IMR-90 (cell line): ENCODE data around the gene MYL6. TPM values are rescaled to one million over a fixed set of nuclear protein-coding genes. Genes with fewer than 3 reads are reported as not detected.
A peak's percentile ranks its signal among the peaks of the same experiment; 100 is the strongest.

Source experiments
- ATAC-seq: fragments of 200-7000 bp; cut with Tn5 transposase; 2 replicates; pipeline ENCODE4 v1.9.1; 2020; ENCODE audit warnings: low read depth, mild to moderate bottlenecking, moderate library complexity
- BruUV-seq: library from RNA; stranded (reverse); fragments of 400-500 nt; replicated peaks from 2 replicates; lab custom pipeline; 2021; lab: Mats Ljungman, UMichigan
- CTCF ChIA-PET: fragments of 300-600 bp; formaldehyde crosslinking; extraction: SDS; loops from one replicate; lab custom pipeline; 2021; ENCODE audit warnings: antibody characterized with exemption; lab: Yijun Ruan, JAX
- POLR2A ChIA-PET: fragments of 300-600 bp; sonication (Branson Sonifier 250); formaldehyde crosslinking; loops from one replicate; lab custom pipeline; 2022; ENCODE audit warnings: antibody characterized with exemption; ENCODE audit not compliant: unreplicated experiment; lab: Charles Lee
- DNase-seq: peaks from one replicate; pipeline ENCODE4 v3.0.0; 2013
- H2AFZ ChIP-seq: replicated peaks from 2 replicates; pipeline ENCODE3; 2013; ENCODE audit warnings: low read length, mild to moderate bottlenecking; ENCODE audit not compliant: poor library complexity
- H2AK5ac ChIP-seq: 2 replicates; pipeline ENCODE4 v1.6.1; 2013; ENCODE audit warnings: low read depth, low read length, inconsistent platforms
- H2AK9ac ChIP-seq: replicated peaks from 2 replicates; pipeline ENCODE3; 2013; ENCODE audit warnings: mild to moderate bottlenecking, low read depth, low read length, moderate library complexity; ENCODE audit not compliant: poor library complexity
- H2BK120ac ChIP-seq: 2 replicates; pipeline ENCODE4 v1.6.1; 2013; ENCODE audit warnings: low read depth, low read length, inconsistent platforms
- H2BK15ac ChIP-seq: 3 replicates; pipeline ENCODE4 v1.6.1; 2013; ENCODE audit warnings: low read depth, low read length, inconsistent platforms
- H2BK20ac ChIP-seq: 2 replicates; pipeline ENCODE4 v1.6.1; 2013; ENCODE audit warnings: low read depth, mild to moderate bottlenecking, inconsistent platforms, low read length, moderate library complexity
- H2BK5ac ChIP-seq: 2 replicates; pipeline ENCODE4 v1.6.1; 2013; ENCODE audit warnings: mild to moderate bottlenecking, low read depth, low read length, inconsistent platforms; ENCODE audit not compliant: poor library complexity, severe bottlenecking
- H3K14ac ChIP-seq: replicated peaks from 2 replicates; pipeline ENCODE4 v1.6.1; 2013; ENCODE audit warnings: low read depth, low read length, inconsistent platforms
- H3K18ac ChIP-seq: 2 replicates; pipeline ENCODE4 v1.6.1; 2013; ENCODE audit warnings: low read depth, low read length, control low read depth
- H3K23ac ChIP-seq: 2 replicates; pipeline ENCODE4 v1.6.1; 2013; ENCODE audit warnings: low read depth, low read length, inconsistent platforms
- H3K27ac ChIP-seq: 2 replicates; pipeline ENCODE4 v1.5.1; 2013; ENCODE audit warnings: mild to moderate bottlenecking, control low read depth, low read length; ENCODE audit not compliant: insufficient read depth
- H3K27me3 ChIP-seq: 2 replicates; pipeline ENCODE4 v1.6.1; 2013; ENCODE audit warnings: low read length; ENCODE audit not compliant: control insufficient read depth, insufficient read depth
- H3K36me3 ChIP-seq: 2 replicates; pipeline ENCODE4 v1.6.1; 2013; ENCODE audit warnings: low read length, mixed read lengths; ENCODE audit not compliant: control insufficient read depth, insufficient read depth
- H3K4ac ChIP-seq: 2 replicates; pipeline ENCODE4 v1.6.1; 2013; ENCODE audit warnings: low read depth, low read length, inconsistent platforms
- H3K4me1 ChIP-seq: 2 replicates; pipeline ENCODE4 v1.6.1; 2013; ENCODE audit warnings: low read length, mixed read lengths; ENCODE audit not compliant: control insufficient read depth, insufficient read depth
- H3K4me2 ChIP-seq: 2 replicates; pipeline ENCODE4 v1.6.1; 2013; ENCODE audit warnings: low read depth, mild to moderate bottlenecking, control low read depth, low read length, moderate library complexity
- H3K4me3 ChIP-seq: 2 replicates; pipeline ENCODE4 v1.5.1; 2013; ENCODE audit warnings: low read depth, mild to moderate bottlenecking, control low read depth, low read length, moderate library complexity; ENCODE audit not compliant: insufficient read depth
- H3K56ac ChIP-seq: 2 replicates; pipeline ENCODE4 v1.6.1; 2013; ENCODE audit warnings: low read length, inconsistent platforms; ENCODE audit not compliant: insufficient read depth; ENCODE audit errors: extremely low read depth
- H3K79me1 ChIP-seq, 2 experiments: 2 replicates each; pipeline ENCODE4 v1.6.1; 2013; ENCODE audit warnings: low read length in 2 of 2, inconsistent platforms in 1 of 2, low read depth in 1 of 2
- H3K9ac ChIP-seq: 2 replicates; pipeline ENCODE4 v1.6.1; 2013; ENCODE audit warnings: low read depth, low read length, control low read depth
- H3K9me1 ChIP-seq: 2 replicates; pipeline ENCODE4 v1.6.1; 2013; ENCODE audit warnings: low read length, inconsistent platforms; ENCODE audit not compliant: insufficient read depth
- H3K9me3 ChIP-seq: 2 replicates; pipeline ENCODE4 v1.6.1; 2013; ENCODE audit warnings: low read length; ENCODE audit not compliant: control insufficient read depth, insufficient read depth
- H4K20me1 ChIP-seq: 2 replicates; pipeline ENCODE4 v1.6.1; 2013; ENCODE audit warnings: low read length, inconsistent platforms; ENCODE audit not compliant: insufficient read depth
- H4K5ac ChIP-seq: 2 replicates; pipeline ENCODE4 v1.6.1; 2013; ENCODE audit warnings: mild to moderate bottlenecking, low read depth, low read length, control low read depth
- H4K8ac ChIP-seq, 2 experiments: 2 replicates each; pipeline ENCODE4 v1.6.1; 2013; ENCODE audit warnings: low read depth in 2 of 2, low read length in 2 of 2, control low read depth in 1 of 2, inconsistent platforms in 1 of 2
- H4K91ac ChIP-seq: 2 replicates; pipeline ENCODE4 v1.6.1; 2013; ENCODE audit warnings: low read depth, low read length, inconsistent platforms; ENCODE audit not compliant: insufficient read depth
- BHLHE40 ChIP-seq: fragments of 150-350 bp; IDR thresholded peaks from 2 replicates; pipeline ENCODE4 v1.6.1; 2016; ENCODE audit warnings: mild to moderate bottlenecking, low read depth, low read length
- CEBPB ChIP-seq: IDR thresholded peaks from 2 replicates; pipeline ENCODE4 v1.6.1; 2012; ENCODE audit warnings: low read depth, low read length, improper control_type of control experiment
- CTCF ChIP-seq: conservative IDR thresholded peaks from 2 replicates; pipeline ENCODE4 v1.5.1; 2012; ENCODE audit warnings: mild to moderate bottlenecking, low read depth, low read length, improper control_type of control experiment
- RAD21 ChIP-seq: IDR thresholded peaks from 2 replicates; pipeline ENCODE4 v1.6.1; 2012; ENCODE audit warnings: low read length, improper control_type of control experiment
- RFX5 ChIP-seq: IDR thresholded peaks from 2 replicates; pipeline ENCODE4 v1.8.0; 2012; ENCODE audit warnings: low read depth, mild to moderate bottlenecking, low read length, moderate library complexity
- WGBS, 2 experiments: methylation state at CpG; one replicate each; pipeline versions ENCODE4 v1.1.5 to v1.1.7; 2013; ENCODE audit warnings: missing lambda C conversion rate in 2 of 2; ENCODE audit not compliant: insufficient read length in 1 of 2; ENCODE audit errors: extremely low coverage in 2 of 2; 5-methylcytosine and 5-hydroxymethylcytosine counted together
- dilution Hi-C: fragments of 300-500 bp; cut with HindIII; formaldehyde crosslinking; loops from one replicate; pipeline ENCODE4 v1.14.3; 2018; ENCODE audit warnings: low sequenced_read_pairs; ENCODE audit not compliant: unreplicated experiment
- in situ Hi-C: fragments of 300-500 bp; cut with MboI; formaldehyde crosslinking; loops from 3 replicates; pipeline ENCODE4 v1.14.3; 2019; ENCODE audit warnings: low sequenced_read_pairs, inconsistent platforms, mixed read lengths
- intact Hi-C: fragments of 100-400 bp; cut with micrococcal nuclease; formaldehyde crosslinking; loops from 2 replicates; pipeline ENCODE4 v1.10.0; 2022
- polyA plus RNA-seq, 3 experiments: library from polyadenylated mRNA; depleted of rRNA; stranded (reverse); fragments of >200 nt; gene quantifications; 2 replicates each; pipeline ENCODE4 v1.2.3, GENCODE V29; 2012; ENCODE audit warnings: low replicate concordance in 1 of 3
- total RNA-seq: library from RNA; depleted of rRNA; stranded (reverse); fragments of >200 nt; gene quantifications from 2 replicates; pipeline ENCODE4 v1.2.3, GENCODE V29; 2012
- TF ChIP-seq, protein P1 (sequence below): fragments of 150-350 bp; IDR thresholded peaks from 2 replicates; pipeline ENCODE4 v1.6.1; 2016; ENCODE audit warnings: low read depth, mild to moderate bottlenecking, low read length, moderate library complexity, borderline replicate concordance

MYL6 gene
- total and polyA plus RNA-seq, 2 of the 4 experiments (the other 2 are of a cell fraction) = 4,816 to 6,979 TPM

GRCh38 chr12:56129206-56129941 lies 28.8 kb upstream of the MYL6 start:
- no peaks in the 10 kb centered on the region for H3K9me1 ChIP-seq
- no peak overlapping the region for H2BK15ac ChIP-seq
- no peaks in the 10 kb centered on the region for H4K20me1 ChIP-seq
- H3K4me2 ChIP-seq = peak overlapping the region; percentile 92
- peak overlapping the region; percentile 44 for H3K27ac ChIP-seq
- 0% methylated on average over 6 of the region's 29 CpGs; no CpG with 5 or more reads in 1 of the 2 experiments for WGBS, 2 experiments
- H3K4me1 ChIP-seq = peaks cover 6% of the 10 kb centered on the region; the same call in 1 of the 2 replicates
- peak overlapping the region; percentile 41; the same call in 1 of the 2 replicates for H4K5ac ChIP-seq
- H4K8ac ChIP-seq = peak overlapping the region; percentile 42 to 73; a peak in 3 of 4 replicates
- in situ Hi-C loops = loop anchor here (5.0 kb wide), 1 partner anchor 58 kb away; the partner anchor contains the start of gene SMARCC2
- H3K79me1 ChIP-seq = peaks cover 44 to 76% of the 10 kb centered on the region in 2 experiments
- peak overlapping the region; percentile 95 for H2AK9ac ChIP-seq
- peak overlapping the region; percentile 88 for H2AFZ ChIP-seq
- BruUV-seq = no TSS peak
- H3K18ac ChIP-seq = 0 out of 2 replicates have a peak overlapping the region, but pooled peaks have one; percentile 4
- no peak overlapping the region for H2BK20ac ChIP-seq
- H2AK5ac ChIP-seq = peak overlapping the region; percentile 88
- peak overlapping the region; percentile 51 for H2BK5ac ChIP-seq
- intact Hi-C loops = no loop called here
- H3K27me3 ChIP-seq = no peaks in the 10 kb centered on the region
- ChIA-PET CTCF (interaction anchor here (0.5 kb wide), 1 partner anchor 19 kb away, joined by 3 read pairs; no protein-coding TSS in a partner anchor), POLR2A (no interaction called here)
- peak overlapping the region; percentile 81 for H3K4ac ChIP-seq
- DNase-seq = peak; percentile 36
- H2BK120ac ChIP-seq = 0 out of 2 replicates have a peak overlapping the region, but pooled peaks have one; percentile 39
- H3K23ac ChIP-seq = peak overlapping the region; percentile 88; the same call in 1 of the 2 replicates
- peaks cover 36% of the 10 kb centered on the region for H3K36me3 ChIP-seq
- H4K91ac ChIP-seq = peak overlapping the region; percentile 81
- H3K56ac ChIP-seq = peak overlapping the region; percentile 78
- peak overlapping the region; percentile 91 for H3K9ac ChIP-seq
- H3K14ac ChIP-seq = peak overlapping the region; percentile 85
- H3K4me3 ChIP-seq = peak overlapping the region; percentile 75
- peak; percentile 44 for ATAC-seq
- no peaks in the 10 kb centered on the region for H3K9me3 ChIP-seq
- dilution Hi-C loops = no loop called here
- TF ChIP-seq BHLHE40 = peak; percentile 4; the same call in 1 of the 2 replicates
- TF ChIP-seq CEBPB = no peak
- TF ChIP-seq, protein P1, sequence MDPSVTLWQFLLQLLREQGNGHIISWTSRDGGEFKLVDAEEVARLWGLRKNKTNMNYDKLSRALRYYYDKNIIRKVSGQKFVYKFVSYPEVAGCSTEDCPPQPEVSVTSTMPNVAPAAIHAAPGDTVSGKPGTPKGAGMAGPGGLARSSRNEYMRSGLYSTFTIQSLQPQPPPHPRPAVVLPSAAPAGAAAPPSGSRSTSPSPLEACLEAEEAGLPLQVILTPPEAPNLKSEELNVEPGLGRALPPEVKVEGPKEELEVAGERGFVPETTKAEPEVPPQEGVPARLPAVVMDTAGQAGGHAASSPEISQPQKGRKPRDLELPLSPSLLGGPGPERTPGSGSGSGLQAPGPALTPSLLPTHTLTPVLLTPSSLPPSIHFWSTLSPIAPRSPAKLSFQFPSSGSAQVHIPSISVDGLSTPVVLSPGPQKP = no peak
- TF ChIP-seq RAD21 = no peak
- no peak for TF ChIP-seq RFX5
- TF ChIP-seq CTCF = no peak
